Spleen (tissue), 11 donors: ENCODE data around the gene ZNF331. TPM values are rescaled to one million over a fixed set of nuclear protein-coding genes. Genes with fewer than 3 reads are reported as not detected.
"Not testable (repeated sequence)": the region's sequence is repeated elsewhere in the genome, so short reads cannot be mapped to it uniquely, and the experiment has no call there.

Experiments
- DNase-seq: peaks from one replicate; pipeline ENCODE4 v3.0.0-alpha.2; 2020
- H3K27ac ChIP-seq, 8 donors: fragments of 200-600 bp; sonication (generic) in 7 of 8; 1 replicate in 4 of 8; 2 replicates in 4 of 8; pipeline versions ENCODE4 v1.5.0 to v1.8.0; 2016 to 2021; ENCODE audit warnings: inconsistent platforms in 4 of 8, mild to moderate bottlenecking in 4 of 8, moderate library complexity in 1 of 8
- H3K27me3 ChIP-seq, 7 donors: fragments of 200-600 bp; sonication (generic) in 6 of 7; replicated peaks in 1 of 7; 1 replicate in 4 of 7; 2 replicates in 3 of 7; pipeline versions ENCODE4 v1.5.0 to v1.8.0; 2016 to 2021; ENCODE audit warnings: inconsistent platforms in 3 of 7, mild to moderate bottlenecking in 1 of 7
- H3K36me3 ChIP-seq, 6 donors: fragments of 200-600 bp; sonication (generic) in 5 of 6; 1 replicate in 4 of 6; 2 replicates in 2 of 6; pipeline versions ENCODE4 v1.5.0 to v1.8.0; 2016 to 2021; ENCODE audit warnings: inconsistent platforms in 2 of 6
- H3K4me1 ChIP-seq, 6 donors: fragments of 200-600 bp; sonication (generic) in 5 of 6; 1 replicate in 3 of 6; 2 replicates in 3 of 6; pipeline versions ENCODE4 v1.5.0 to v1.8.0; 2016 to 2021; ENCODE audit warnings: inconsistent platforms in 3 of 6
- H3K4me3 ChIP-seq, 8 donors: fragments of 200-600 bp; sonication (generic) in 7 of 8; 1 replicate in 4 of 8; 2 replicates in 4 of 8; pipeline versions ENCODE4 v1.5.0 to v1.8.0; 2016 to 2021; ENCODE audit warnings: inconsistent platforms in 4 of 8, mild to moderate bottlenecking in 4 of 8, moderate library complexity in 2 of 8
- H3K9me3 ChIP-seq, 8 donors: fragments of 200-600 bp; sonication (generic) in 7 of 8; 1 replicate in 4 of 8; 2 replicates in 4 of 8; pipeline versions ENCODE4 v1.5.0 to v1.8.0; 2016 to 2021; ENCODE audit warnings: inconsistent platforms in 4 of 8
- CTCF ChIP-seq, 11 experiments: fragments of 200-600 bp in 7 of 11; fragments of 450-650 bp in 4 of 11; sonication (generic) in 4 of 11; IDR thresholded peaks in 8 of 11; conservative IDR thresholded peaks in 3 of 11; 1 replicate in 7 of 11; 2 replicates in 4 of 11; pipeline versions ENCODE4 v1.4.0 to v1.8.0; 2016 to 2021; ENCODE audit warnings: antibody characterized with exemption in 11 of 11, inconsistent platforms in 4 of 11, mild to moderate bottlenecking in 1 of 11
- POLR2A ChIP-seq, 3 donors: fragments of 450-650 bp; IDR thresholded peaks; one replicate each; pipeline ENCODE4 v1.5.1; 2017; ENCODE audit warnings: antibody characterized with exemption in 3 of 3, mild to moderate bottlenecking in 1 of 3
- POLR2AphosphoS5 ChIP-seq, 3 donors: sonication (generic); formaldehyde crosslinking; IDR thresholded peaks; one replicate each; pipeline ENCODE4 v1.5.1; 2017; ENCODE audit warnings: antibody characterized with exemption in 3 of 3
- WGBS, 5 donors: extraction: QIAGEN DNeasy Blood & Tissue Kit in 3 of 5; methylation state at CpG; one replicate each; pipeline versions ENCODE4 v1.1.5 to v1.1.7; 2013 to 2018; 5-methylcytosine and 5-hydroxymethylcytosine counted together
- intact Hi-C: fragments of 100-400 bp; cut with DNase I; formaldehyde crosslinking; loops from one replicate; pipeline ENCODE4 v1.15.0; 2023; ENCODE audit warnings: low total_unique reads
- polyA plus RNA-seq, 3 donors: library from polyadenylated mRNA; stranded (reverse); fragments of 200-250 nt; gene quantifications; one replicate each; pipeline ENCODE4 v1.2.1, GENCODE V29; 2013
- total RNA-seq, 7 donors: library from RNA; depleted of rRNA in 3 of 7; stranded (reverse); fragments of >200 nt in 3 of 7; fragmentation: NEBNext Ultra II Directional in 4 of 7; extraction: Animal tissue kit (Norgen Biotek cat#: 25700) in 4 of 7; gene quantifications; one replicate each; pipeline versions ENCODE4 v1.1.0 to v1.2.1, GENCODE V29; 2016 to 2021
- donor health status: healthy with polysubstance abuse.
- donor health status: DM: no; HTN: no; CAD: no; lungs with moderate emphysema.
- donor health status: DM: no; HTN: no; CAD: no.
- donor health status: Bipolar disorder and iron deficiency.
- donor health status: healthy.
- donor health status: DM: no; HTN: no; CAD: no.
- donor health status: DM: yes; HTN: yes; CAD: no.

ZNF331 gene
- total and polyA plus RNA-seq, 10 donors, result 9.4 to 31.1 (median 23.5) TPM

- TF ChIP-seq POLR2AphosphoS5 (IDR thresholded peaks at IDR 0.05) (no peak), CTCF (IDR thresholded peaks at IDR 0.05 in 8 of 11, conservative IDR thresholded peaks at IDR 0.05 in 3 of 11) (no peak), POLR2A (IDR thresholded peaks at IDR 0.05) (no peak)
- Histone ChIP-seq H3K27me3 (peaks cover 0 to 5% (median 0%) of the 10 kb centered on the region in 7 donors), H3K9me3 (peaks cover 0 to 10% (median 0%) of the 10 kb centered on the region in 8 donors), H3K27ac (no peak overlapping the region), H3K4me1 (peaks cover 0 to 5% (median 0%) of the 10 kb centered on the region in 6 donors), H3K36me3 (no peaks in the 10 kb centered on the region), H3K4me3 (no peak overlapping the region)
- 65 to 78% (median 73%) methylated on average over 5 of the region's 5 CpGs for WGBS, 5 donors
- intact Hi-C loops, result loop anchor here (10.0 kb wide), 1 partner anchor 85 kb away; no protein-coding TSS in a partner anchor
- no peak for DNase-seq
Observed at GRCh38 chr19:53509845-53510244, 28.1 kb upstream of the ZNF331 start.

GRCh38 chr19:53511357-53511756 lies 26.6 kb upstream of the ZNF331 start:
- H3K4me1 ChIP-seq, result peaks cover 0 to 5% (median 0%) of the 10 kb centered on the region in 6 donors
- TF ChIP-seq POLR2AphosphoS5 (IDR thresholded peaks at IDR 0.05) (no peak), CTCF (IDR thresholded peaks at IDR 0.05 in 8 of 11, conservative IDR thresholded peaks at IDR 0.05 in 3 of 11) (no peak), POLR2A (IDR thresholded peaks at IDR 0.05) (no peak)
- H3K9me3 ChIP-seq, result peaks cover 0 to 10% (median 0%) of the 10 kb centered on the region in 8 donors
- H3K27me3 ChIP-seq, result no peaks in the 10 kb centered on the region
- H3K4me3 ChIP-seq, result no peak overlapping the region
- H3K27ac ChIP-seq, result no peak overlapping the region
- intact Hi-C loops, result loop anchor here (10.0 kb wide), 1 partner anchor 87 kb away; no protein-coding TSS in a partner anchor
- WGBS, 5 donors, result 93 to 98% (median 97%) methylated on average over 2 of the region's 2 CpGs
- H3K36me3 ChIP-seq, result no peaks in the 10 kb centered on the region
- DNase-seq, result no peak

GRCh38 chr19:53511933-53512374 lies 26.0 kb upstream of the ZNF331 start:
- 14 to 40% (median 37%) methylated on average over 7 to 11 of the region's 11 CpGs for WGBS, 5 donors
- intact Hi-C loops, result loop anchor here (10.0 kb wide), 1 partner anchor 87 kb away; no protein-coding TSS in a partner anchor
- no peaks in the 10 kb centered on the region for H3K27me3 ChIP-seq
- peaks cover 0 to 5% (median 0%) of the 10 kb centered on the region in 6 donors for H3K4me1 ChIP-seq
- DNase-seq, result no peak
- peaks cover 0 to 9% (median 0%) of the 10 kb centered on the region in 8 donors for H3K9me3 ChIP-seq
- TF ChIP-seq POLR2A (IDR thresholded peaks at IDR 0.05) (no peak), POLR2AphosphoS5 (IDR thresholded peaks at IDR 0.05) (no peak), CTCF (IDR thresholded peaks at IDR 0.05 in 8 of 11, conservative IDR thresholded peaks at IDR 0.05 in 3 of 11) (peak; percentile 33 to 76 (median 62))
- H3K4me3 ChIP-seq, result no peak overlapping the region
- no peak overlapping the region for H3K27ac ChIP-seq
- H3K36me3 ChIP-seq, result no peaks in the 10 kb centered on the region

DNA sequence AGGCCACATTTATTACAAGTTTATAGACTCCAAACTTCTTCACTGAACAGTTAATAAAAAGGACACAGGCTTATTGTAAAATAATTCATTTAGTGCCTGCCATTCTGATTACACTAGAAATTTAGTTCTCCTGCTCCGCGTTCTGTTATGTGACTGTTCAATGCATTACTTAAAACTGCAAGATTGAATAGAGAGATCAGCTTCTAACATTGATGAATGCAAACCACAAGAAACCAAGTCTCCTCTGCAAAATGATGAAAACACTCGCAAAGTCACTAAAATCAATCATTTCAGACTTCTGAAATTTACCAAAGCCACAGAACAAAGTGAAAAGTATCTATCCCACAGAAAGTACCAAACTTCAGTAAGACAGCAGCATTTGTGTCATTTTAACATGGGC lies 22.9 kb upstream of the ZNF331 start:
- not testable (repeated sequence) for H3K36me3 ChIP-seq, DNase-seq, H3K4me1 ChIP-seq, H3K4me3 ChIP-seq, H3K27me3 ChIP-seq, H3K27ac ChIP-seq
- intact Hi-C loops, result loop anchor here (10.0 kb wide), 1 partner anchor 90 kb away; no protein-coding TSS in a partner anchor
- WGBS, 5 donors, result 89 to 99% (median 94%) methylated on average over 3 of the region's 3 CpGs
- peaks cover 0 to 32% (median 15%) of the 10 kb centered on the region in 8 donors for H3K9me3 ChIP-seq
